ENCODE measurements around the gene PCBP3.
A peak's percentile ranks its signal among the peaks of the same experiment; 100 is the strongest.
"Not testable (repeated sequence)": the region's sequence is repeated elsewhere in the genome, so short reads cannot be mapped to it uniquely, and the experiment has no call there.

PCBP3 gene

DNA sequence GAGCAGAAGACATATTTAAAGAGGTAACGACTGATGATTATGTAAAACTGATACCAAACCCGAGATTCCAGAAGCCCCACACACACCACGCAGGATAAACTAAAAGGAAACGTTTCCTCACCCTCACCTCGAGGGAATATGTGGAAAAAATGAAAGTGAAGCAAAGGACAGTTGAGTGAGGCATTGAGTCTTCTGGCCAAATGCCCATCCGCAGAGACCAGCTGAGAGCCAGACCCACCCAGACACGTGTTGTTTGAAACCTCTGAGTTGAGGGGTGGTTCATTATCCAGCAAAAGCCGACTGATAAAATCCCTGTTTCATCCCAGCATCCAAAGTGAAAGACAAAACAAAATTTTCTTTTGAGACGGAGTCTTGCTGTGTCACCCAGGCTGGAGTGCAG is 29.6 kb upstream of the PCBP3 start:
- DNase-seq (ENCODE audit: low read depth), result no peak

GRCh38 chr21:45615145-45615711 is 28.3 kb upstream of the PCBP3 start:
- no peak for DNase-seq (ENCODE audit: low read depth)

DNA sequence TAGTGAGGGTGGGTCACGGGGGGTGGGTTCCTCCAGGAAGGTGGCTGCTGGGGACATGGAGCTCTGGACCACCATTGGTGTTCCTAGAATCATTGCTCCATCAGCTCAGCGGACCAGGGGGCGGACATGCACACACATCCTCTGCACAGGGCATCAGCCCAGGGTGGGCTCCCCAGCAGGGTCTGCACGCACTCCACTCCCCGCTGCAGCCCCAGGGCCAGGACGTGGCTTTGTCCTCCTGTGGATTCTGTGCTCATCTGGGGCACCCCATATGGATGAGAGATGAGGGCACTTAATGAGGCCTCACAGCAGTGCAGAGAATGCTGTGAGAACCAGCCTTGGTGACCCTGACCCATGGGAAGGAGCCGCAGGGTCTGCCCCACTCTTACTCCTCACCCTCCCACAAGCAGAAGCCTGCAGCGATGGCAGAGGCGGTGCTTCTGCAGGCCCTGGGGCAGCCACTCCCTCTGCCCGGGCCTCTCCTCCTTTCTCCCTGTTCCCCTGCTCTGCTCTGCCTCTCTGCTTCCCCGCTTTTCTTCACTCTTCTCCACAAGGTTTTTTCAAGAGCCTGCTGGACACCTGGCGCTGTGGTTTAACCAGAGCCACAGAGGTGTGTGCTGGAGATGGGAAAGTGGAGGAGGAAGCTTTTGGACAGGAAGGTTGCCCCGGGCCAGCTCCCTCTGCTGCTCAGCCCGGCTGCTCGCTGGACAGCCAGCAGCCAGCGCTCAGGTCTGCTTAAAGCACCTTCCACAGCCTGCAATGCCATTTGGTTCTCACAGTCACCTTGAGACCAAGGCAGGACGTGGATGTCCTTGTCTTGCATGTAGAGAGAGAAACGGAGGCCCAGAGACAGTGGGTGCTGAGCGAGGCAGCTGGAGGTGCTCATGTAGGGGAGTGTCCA is 26.3 kb upstream of the PCBP3 start:
- no peak for DNase-seq (ENCODE audit: low read depth)

DNA sequence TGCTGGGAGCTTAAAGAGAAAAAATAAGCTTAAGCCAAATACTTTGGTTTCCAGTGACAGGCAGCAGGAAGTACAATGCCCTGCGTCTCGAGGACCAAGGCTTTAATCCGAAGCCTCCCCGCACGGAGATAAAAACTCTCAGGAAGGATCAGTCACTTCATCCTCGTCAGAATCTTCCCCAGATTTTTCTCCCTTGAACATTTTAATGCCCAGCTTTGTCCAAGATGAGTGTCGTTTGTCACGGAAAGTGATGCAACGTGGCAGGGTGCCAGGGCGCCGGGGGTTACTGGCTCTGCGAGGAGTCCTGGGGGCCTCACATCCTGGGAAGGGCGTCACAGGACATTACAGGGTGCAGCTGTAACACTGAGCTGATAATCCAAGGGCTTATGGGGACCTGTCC is 25.2 kb upstream of the PCBP3 start:
- peak; percentile 37 for DNase-seq (ENCODE audit: low read depth)

DNA sequence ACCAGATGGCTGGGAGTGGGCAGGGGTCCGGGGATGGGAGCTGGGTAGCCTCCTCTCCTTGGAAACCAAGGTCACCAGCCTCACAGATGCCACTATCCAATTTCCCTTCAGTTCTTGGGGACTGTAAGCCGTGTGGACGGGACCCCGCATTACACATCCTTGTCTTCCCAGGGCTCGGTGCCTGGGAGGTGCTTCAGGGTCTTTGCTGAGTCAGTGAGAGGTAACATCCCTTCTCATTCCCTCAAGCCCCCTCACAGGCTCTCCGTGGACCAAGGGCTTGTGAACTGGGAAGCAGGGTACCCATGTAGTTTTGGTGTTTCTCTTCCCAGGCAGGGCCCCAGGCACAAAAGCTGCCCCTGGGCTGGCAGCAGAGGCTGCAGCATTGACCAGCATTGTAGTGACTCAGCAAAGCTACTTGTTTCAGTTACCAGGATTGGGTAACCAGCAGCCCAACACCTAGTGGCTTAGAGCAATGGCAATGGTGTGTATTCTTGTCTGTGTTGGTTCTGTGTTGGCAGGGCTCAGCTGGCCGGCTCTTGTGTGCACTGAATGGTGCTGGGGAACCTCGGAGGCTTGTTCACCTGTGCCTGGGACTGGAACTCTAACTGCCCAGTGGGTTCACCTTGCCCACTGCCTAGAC is 24.6 kb upstream of the PCBP3 start:
- no peak for DNase-seq (ENCODE audit: low read depth)

DNA sequence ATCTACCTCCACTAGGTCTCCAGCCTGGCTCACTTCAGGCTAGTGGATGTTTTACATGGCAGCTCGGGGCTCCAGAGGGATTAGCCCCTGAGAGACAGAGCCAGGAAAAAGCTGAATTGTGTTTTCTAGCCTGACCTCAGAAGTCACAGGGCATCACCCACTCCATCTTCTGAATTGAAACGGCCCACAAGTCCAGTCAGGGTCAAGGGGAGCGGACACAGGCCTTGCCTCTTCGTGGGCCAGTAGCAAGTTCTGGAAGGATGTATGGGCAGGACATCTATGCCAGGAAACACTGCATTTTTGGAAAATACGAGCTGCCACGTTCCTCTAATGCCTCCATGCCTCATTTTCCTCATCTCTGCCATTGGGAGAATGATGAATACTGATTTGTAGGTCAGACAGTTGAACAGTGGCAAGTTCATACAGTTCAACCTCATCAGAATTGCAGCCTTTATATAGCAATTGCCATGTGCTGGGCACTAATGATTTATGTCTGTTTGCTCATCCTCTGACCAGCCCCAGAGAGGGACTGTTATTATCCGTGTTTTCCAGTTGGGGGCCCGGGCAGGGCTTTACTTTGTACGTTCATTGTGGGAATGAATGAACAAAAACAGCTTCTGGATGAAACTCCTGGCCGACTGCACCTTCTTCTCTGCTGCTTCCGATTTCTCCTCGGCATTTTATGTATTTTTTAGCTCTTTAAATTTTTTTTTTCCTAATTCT is 23.2 kb upstream of the PCBP3 start:
- DNase-seq (ENCODE audit: low read depth), result no peak

GRCh38 chr21:45621435-45622331 is 21.8 kb upstream of the PCBP3 start:
- not testable (repeated sequence) for DNase-seq (ENCODE audit: low read depth)

- no peak for DNase-seq (ENCODE audit: low read depth)
Measured at GRCh38 chr21:45622416-45623097, 21.0 kb upstream of the PCBP3 start.

DNA sequence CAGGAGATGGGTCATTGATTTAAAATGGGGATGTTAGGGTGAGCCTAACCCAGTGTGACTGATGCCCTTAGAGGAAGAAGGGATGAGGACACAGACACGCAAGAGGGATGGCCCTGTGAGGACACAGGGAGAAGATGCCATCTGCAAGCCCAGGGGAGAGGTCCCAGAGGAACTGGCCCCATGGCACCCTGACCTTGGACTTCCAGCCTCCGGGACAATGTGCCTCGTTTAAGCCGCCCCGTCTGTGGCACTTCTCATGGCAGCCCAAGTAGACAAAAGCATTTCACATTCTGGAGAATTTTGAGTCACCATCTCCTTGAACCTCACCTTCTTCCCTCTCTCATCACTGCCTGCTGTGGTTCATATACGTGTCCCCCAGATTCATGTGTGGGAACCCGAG is 20.1 kb upstream of the PCBP3 start:
- DNase-seq (ENCODE audit: low read depth), result no peak

- DNase-seq (ENCODE audit: low read depth), result not testable (repeated sequence)
Measured at GRCh38 chr21:45626127-45626526, 17.4 kb upstream of the PCBP3 start.

DNA sequence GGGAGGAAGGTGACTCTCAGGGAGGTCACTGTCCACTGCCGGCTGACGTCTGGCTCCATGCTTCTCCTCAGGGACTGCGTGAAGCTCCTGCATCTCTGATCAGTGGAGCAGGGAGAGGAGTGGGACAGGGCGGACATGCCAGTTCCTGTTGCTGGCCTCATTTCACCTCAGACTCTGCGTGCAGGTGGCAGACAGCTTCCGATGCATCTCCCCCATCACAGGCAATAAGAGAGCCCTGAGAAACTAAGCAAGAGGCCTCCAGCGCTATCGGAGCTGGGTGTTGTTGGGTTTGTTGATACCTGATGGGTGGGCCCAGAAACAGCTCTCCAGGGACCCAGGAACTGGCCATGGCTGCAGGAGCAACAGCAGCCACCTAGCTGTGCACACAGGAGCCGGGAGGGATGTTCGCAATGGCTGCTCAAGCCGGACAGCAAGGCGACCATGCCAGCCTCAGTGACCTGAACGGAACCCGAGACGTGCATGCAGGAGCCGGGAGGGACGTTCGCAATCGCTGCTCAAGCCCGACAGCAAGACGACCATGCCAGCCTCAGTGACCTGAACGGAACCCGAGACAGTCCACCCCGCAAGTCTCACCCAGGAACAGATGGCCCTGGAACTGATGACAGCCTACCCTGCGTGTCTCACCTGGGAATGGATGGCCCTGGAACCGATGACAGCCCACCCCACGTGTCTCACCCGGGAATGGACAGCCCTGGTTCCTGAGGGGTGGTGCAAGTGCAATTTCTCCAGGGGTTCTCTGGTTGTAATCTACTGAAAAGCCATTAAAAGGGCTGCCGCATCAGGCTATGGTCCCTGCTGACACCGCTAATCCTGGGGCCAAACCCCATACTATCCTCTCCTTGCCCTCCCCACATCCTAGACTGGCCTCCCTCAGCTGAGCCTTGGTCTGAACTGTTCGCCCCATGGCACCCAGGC is 14.2 kb upstream of the PCBP3 start:
- DNase-seq (ENCODE audit: low read depth), result no peak

DNA sequence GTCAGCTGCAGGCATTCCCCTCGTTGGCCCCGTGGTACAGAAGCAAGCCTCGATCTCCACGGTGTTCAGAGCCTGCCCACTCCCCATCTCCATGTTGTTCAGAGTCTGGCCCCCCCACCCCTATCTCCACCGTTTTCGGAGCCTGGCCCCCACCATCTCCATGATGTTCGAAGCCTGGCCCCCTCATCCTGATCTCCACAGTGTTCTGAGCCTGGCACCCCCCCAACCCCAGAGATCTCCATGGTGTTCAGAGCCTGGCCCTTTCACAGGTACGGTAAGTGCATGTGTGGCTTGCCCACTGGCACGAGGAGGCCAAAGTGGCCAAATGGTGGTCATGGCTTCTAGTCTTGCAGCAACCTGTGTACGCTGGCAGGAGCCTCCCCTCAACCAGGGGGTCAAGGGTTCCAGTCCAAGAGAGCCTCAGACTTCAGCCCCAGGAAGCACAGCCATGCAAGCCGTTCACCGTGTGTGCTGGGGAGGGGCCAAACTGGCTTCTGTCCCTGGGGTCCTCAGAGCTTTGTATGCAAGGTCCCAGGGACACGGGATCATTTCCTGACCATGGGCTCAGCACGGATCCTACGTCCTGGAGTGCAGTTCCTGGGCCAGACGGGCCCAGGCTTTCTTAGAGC is 13.3 kb upstream of the PCBP3 start:
- no peak for DNase-seq (ENCODE audit: low read depth)

DNA sequence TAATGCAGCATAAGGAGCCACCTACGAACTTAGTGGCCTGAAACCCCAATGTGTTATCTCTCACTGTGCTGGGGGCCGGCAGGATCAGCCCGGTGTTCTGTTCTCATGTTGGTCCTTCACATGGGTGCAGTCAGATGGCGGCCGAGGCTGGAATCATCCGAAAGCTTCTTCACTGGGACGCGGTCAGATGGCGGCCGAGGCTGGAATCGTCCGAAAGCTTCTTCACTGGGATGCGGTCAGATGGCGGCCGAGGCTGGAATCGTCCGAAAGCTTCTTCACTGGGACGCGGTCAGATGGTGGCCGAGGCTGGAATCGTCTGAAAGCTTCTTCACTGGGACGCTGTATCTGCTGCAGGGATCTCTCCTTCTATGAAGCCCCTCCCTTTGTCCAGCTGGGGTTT is 12.6 kb upstream of the PCBP3 start:
- DNase-seq (ENCODE audit: low read depth), result no peak

DNA sequence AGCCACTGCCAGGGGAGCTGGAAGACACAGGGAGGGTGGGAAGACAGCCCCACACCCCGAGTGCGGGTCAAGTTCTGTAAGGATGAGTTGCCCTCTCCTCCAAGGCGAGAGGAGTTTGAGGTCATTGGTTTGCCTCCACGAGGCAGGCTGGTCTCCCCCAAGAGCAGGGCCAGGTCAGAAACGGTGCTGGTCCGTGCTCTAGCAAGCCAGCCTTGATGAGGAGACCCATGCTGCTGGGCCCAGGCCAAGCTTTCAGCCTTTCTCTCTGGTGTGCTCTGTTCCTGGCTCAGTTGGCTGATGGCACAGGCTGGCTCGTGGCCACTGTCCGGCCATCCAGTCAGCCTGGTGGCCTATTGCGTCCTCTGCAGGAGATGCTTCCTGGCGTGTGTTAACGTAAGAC is 12.0 kb upstream of the PCBP3 start:
- no peak for DNase-seq (ENCODE audit: low read depth)

- no peak for DNase-seq (ENCODE audit: low read depth)
Measured at GRCh38 chr21:45632160-45632559, 11.4 kb upstream of the PCBP3 start.

DNA sequence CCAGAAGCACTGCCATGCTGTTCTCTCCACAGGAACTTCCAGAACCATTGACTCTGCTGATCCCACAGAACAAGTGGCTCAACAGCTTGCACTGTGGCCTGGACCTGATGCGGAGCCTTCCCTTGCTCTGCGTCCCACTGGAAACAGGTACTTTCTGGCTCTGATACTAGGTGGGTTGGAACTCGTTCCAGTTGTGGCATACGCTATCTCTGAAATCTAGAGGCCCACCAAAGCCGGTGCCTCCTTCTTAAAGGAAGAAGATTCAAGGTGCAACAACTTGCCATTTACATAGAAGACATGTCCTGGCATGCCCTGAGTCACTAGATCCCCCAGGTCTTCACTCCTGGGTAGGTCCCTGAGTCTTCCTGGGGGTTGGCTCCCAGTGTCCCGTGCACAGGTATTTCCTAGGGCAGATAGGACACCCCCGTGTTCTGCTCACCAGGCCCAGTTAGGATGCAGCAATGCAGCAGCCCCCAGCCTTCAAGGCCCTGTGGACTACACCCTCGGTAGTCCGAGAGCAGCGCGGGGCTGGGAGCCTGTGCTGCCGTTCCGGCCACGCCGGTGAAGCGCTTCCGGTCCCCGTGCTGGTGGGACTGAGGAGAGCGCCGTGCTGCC is 10.8 kb upstream of the PCBP3 start:
- DNase-seq (ENCODE audit: low read depth), result no peak

- DNase-seq (ENCODE audit: low read depth), result no peak
Measured at GRCh38 chr21:45634511-45635183, 8.9 kb upstream of the PCBP3 start.

Data from GM04503 (cell line).